Bronchial epithelial cell (primary cell): ENCODE results near the gene TENT4A. TPM values are rescaled to one million over a fixed set of nuclear protein-coding genes. Genes with fewer than 3 reads are reported as not detected.
A peak's percentile ranks its signal among the peaks of the same experiment; 100 is the strongest.

Experiments
- DNase-seq: peaks from one replicate; pipeline ENCODE4 v3.0.0-alpha.2; 2010; ENCODE audit warnings: low read depth
- FAIRE-seq: peaks from 2 replicates; lab custom pipeline; 2011; peaks lifted over from hg19 to GRCh38; lab: Jason Lieb, UNC
- H3K27me3 ChIP-seq: 2 replicates; pipeline ENCODE4 v1.5.1; 2011; ENCODE audit warnings: low read length; ENCODE audit not compliant: control insufficient read depth, insufficient read depth
- H3K36me3 ChIP-seq: 2 replicates; pipeline ENCODE4 v1.5.1; 2011; ENCODE audit warnings: low read length; ENCODE audit not compliant: control insufficient read depth, insufficient read depth
- H3K4me3 ChIP-seq: 2 replicates; pipeline ENCODE4 v1.5.1; 2011; ENCODE audit warnings: mild to moderate bottlenecking, low read depth, low read length, control low read depth
- CTCF ChIP-seq: IDR thresholded peaks from 2 replicates; pipeline ENCODE4 v1.5.1; 2011; ENCODE audit warnings: mild to moderate bottlenecking, moderate library complexity, low read length, control low read depth, inconsistent platforms; ENCODE audit not compliant: insufficient read depth, severe bottlenecking
- total RNA-seq: library from RNA; depleted of rRNA; stranded (reverse); fragments of >200 nt; gene quantifications from 2 replicates; pipeline ENCODE4 v1.2.1, GENCODE V29; 2014

The TENT4A gene
- total RNA-seq, 1 donor from 2014 or later: 6.8 TPM

- H3K36me3 ChIP-seq: no peaks in the 10 kb centered on the region
- no peak overlapping the region for H3K4me3 ChIP-seq
- TF ChIP-seq CTCF: no peak
- H3K27me3 ChIP-seq: no peaks in the 10 kb centered on the region
- FAIRE-seq (no peak), DNase-seq (no peak)
These were observed 5.4 kb upstream of the TENT4A start for GRCh38 chr5:6707852-6708251.

GRCh38 chr5:6708814-6709213, 4.4 kb upstream of the TENT4A start:
- no peak for FAIRE-seq
- no peak for TF ChIP-seq CTCF
- H3K27me3 ChIP-seq: no peaks in the 10 kb centered on the region
- DNase-seq: no peak
- no peak overlapping the region for H3K4me3 ChIP-seq
- no peaks in the 10 kb centered on the region for H3K36me3 ChIP-seq

- TF ChIP-seq CTCF: no peak
- no peak for DNase-seq
- H3K36me3 ChIP-seq: no peaks in the 10 kb centered on the region
- H3K27me3 ChIP-seq: no peaks in the 10 kb centered on the region
- FAIRE-seq: no peak
- H3K4me3 ChIP-seq: no peak overlapping the region
These were observed 3.2 kb upstream of the TENT4A start for GRCh38 chr5:6710070-6710469.

GRCh38 chr5:6710551-6711318, 2.5 kb upstream of the TENT4A start:
- no peaks in the 10 kb centered on the region for H3K36me3 ChIP-seq
- DNase-seq: no peak
- H3K4me3 ChIP-seq: no peak overlapping the region
- FAIRE-seq: no peak
- H3K27me3 ChIP-seq: no peaks in the 10 kb centered on the region
- TF ChIP-seq CTCF: no peak

- no peak for TF ChIP-seq CTCF
- H3K4me3 ChIP-seq: peak overlapping the region; percentile 79
- FAIRE-seq: no peak
- no peak for DNase-seq
- H3K27me3 ChIP-seq: no peaks in the 10 kb centered on the region
- H3K36me3 ChIP-seq: no peaks in the 10 kb centered on the region
These were observed 1.7 kb upstream of the TENT4A start for GRCh38 chr5:6711409-6712141.
